Measurements from ENCODE around the gene MED19. TPM values are rescaled to one million over a fixed set of nuclear protein-coding genes. Genes with fewer than 3 reads are reported as not detected.
"Not testable (repeated sequence)": the region's sequence is repeated elsewhere in the genome, so short reads cannot be mapped to it uniquely, and the experiment has no call there.

The MED19 gene
- total RNA-seq, 2 experiments from 2014 or later = 13.8 to 14.9 TPM

GRCh38 chr11:57727185-57727584 is 15.2 kb upstream of the MED19 start:
- DNase-seq = no peak
- H3K27me3 Mint-ChIP-seq = no peaks in the 10 kb centered on the region
- H3K27ac Mint-ChIP-seq = no peak overlapping the region
- peaks cover 5% of the 10 kb centered on the region for H3K36me3 Mint-ChIP-seq
- peaks cover 14% of the 10 kb centered on the region for H3K4me1 Mint-ChIP-seq
- no peak overlapping the region for H3K4me3 Mint-ChIP-seq
- H3K9me3 Mint-ChIP-seq = no peaks in the 10 kb centered on the region

GRCh38 chr11:57716726-57717125 is 4.7 kb upstream of the MED19 start:
- not testable (repeated sequence) for H3K9me3 Mint-ChIP-seq, DNase-seq, H3K4me3 Mint-ChIP-seq, H3K27me3 Mint-ChIP-seq, H3K27ac Mint-ChIP-seq
- Mint-ChIP-seq H3K4me1 (peaks cover 16% of the 10 kb centered on the region), H3K36me3 (peaks cover 23% of the 10 kb centered on the region)

GRCh38 chr11:57713835-57714234 is 1.8 kb upstream of the MED19 start:
- Mint-ChIP-seq H3K27me3 (no peaks in the 10 kb centered on the region), H3K4me3 (peak overlapping the region; percentile 94), H3K9me3 (no peaks in the 10 kb centered on the region), H3K4me1 (peaks cover 36% of the 10 kb centered on the region), H3K27ac (no peak overlapping the region), H3K36me3 (peaks cover 17% of the 10 kb centered on the region)
- DNase-seq = no peak

- Mint-ChIP-seq H3K36me3 (peaks cover 9% of the 10 kb centered on the region), H3K27ac (peak within 1 kb of the TSS; percentile 95), H3K4me3 (peak within 1 kb of the TSS; percentile 94), H3K9me3 (no peaks in the 10 kb centered on the region), H3K27me3 (no peaks in the 10 kb centered on the region), H3K4me1 (peaks cover 44% of the 10 kb centered on the region)
- peak; percentile 89 for DNase-seq
These were observed 488 bp upstream of the MED19 start, which contains the start of gene TMX2 for GRCh38 chr11:57712256-57713150. Gene TMX2 (plus strand): TSS chr11:57712593. CDS start chr11:57712619, 26 bp downstream.

GRCh38 chr11:57709802-57710367 is 2.1 kb downstream of the MED19 start:
- Mint-ChIP-seq H3K36me3 (peaks cover 9% of the 10 kb centered on the region), H3K9me3 (no peaks in the 10 kb centered on the region), H3K4me3 (no peak overlapping the region), H3K27ac (peak overlapping the region; percentile 50), H3K27me3 (no peaks in the 10 kb centered on the region), H3K4me1 (peaks cover 43% of the 10 kb centered on the region)
- no peak for DNase-seq

- not testable (repeated sequence) for H3K9me3 Mint-ChIP-seq, H3K27me3 Mint-ChIP-seq, DNase-seq, H3K27ac Mint-ChIP-seq, H3K36me3 Mint-ChIP-seq, H3K4me3 Mint-ChIP-seq
- H3K4me1 Mint-ChIP-seq = peaks cover 22% of the 10 kb centered on the region
These were observed 6.6 kb downstream of the MED19 start for GRCh38 chr11:57705432-57705831.

GRCh38 chr11:57704932-57705331 is 7.1 kb downstream of the MED19 start:
- H3K4me3 Mint-ChIP-seq = no peak overlapping the region
- H3K27me3 Mint-ChIP-seq = no peaks in the 10 kb centered on the region
- no peaks in the 10 kb centered on the region for H3K9me3 Mint-ChIP-seq
- H3K36me3 Mint-ChIP-seq = peaks cover 3% of the 10 kb centered on the region
- H3K4me1 Mint-ChIP-seq = peaks cover 19% of the 10 kb centered on the region
- DNase-seq = no peak
- peak overlapping the region; percentile 46 for H3K27ac Mint-ChIP-seq

GRCh38 chr11:57703341-57703740 is 8.7 kb downstream of the MED19 start:
- H3K27ac Mint-ChIP-seq = no peak overlapping the region
- H3K36me3 Mint-ChIP-seq = peaks cover 8% of the 10 kb centered on the region
- H3K4me3 Mint-ChIP-seq = no peak overlapping the region
- H3K27me3 Mint-ChIP-seq = no peaks in the 10 kb centered on the region
- H3K9me3 Mint-ChIP-seq = no peaks in the 10 kb centered on the region
- DNase-seq = no peak
- peaks cover 7% of the 10 kb centered on the region for H3K4me1 Mint-ChIP-seq

- no peak overlapping the region for H3K27ac Mint-ChIP-seq
- peaks cover 2% of the 10 kb centered on the region for H3K4me1 Mint-ChIP-seq
These were observed 11.6 kb downstream of the MED19 start for GRCh38 chr11:57700425-57700824.

GRCh38 chr11:57699813-57700212 is 12.2 kb downstream of the MED19 start:
- H3K4me3 Mint-ChIP-seq = no peak overlapping the region
- H3K27me3 Mint-ChIP-seq = no peaks in the 10 kb centered on the region
- no peaks in the 10 kb centered on the region for H3K9me3 Mint-ChIP-seq
- H3K27ac Mint-ChIP-seq = no peak overlapping the region
- peaks cover 17% of the 10 kb centered on the region for H3K36me3 Mint-ChIP-seq
- DNase-seq = no peak
- peaks cover 2% of the 10 kb centered on the region for H3K4me1 Mint-ChIP-seq

More at GRCh38 chr11:57700425-57700824, 11.6 kb downstream of the MED19 start:
- no peaks in the 10 kb centered on the region for H3K27me3 Mint-ChIP-seq
- peaks cover 17% of the 10 kb centered on the region for H3K36me3 Mint-ChIP-seq
- H3K4me3 Mint-ChIP-seq = no peak overlapping the region
- H3K9me3 Mint-ChIP-seq = no peaks in the 10 kb centered on the region
- DNase-seq = no peak

- no peaks in the 10 kb centered on the region for H3K9me3 Mint-ChIP-seq
- peaks cover 17% of the 10 kb centered on the region for H3K36me3 Mint-ChIP-seq
- DNase-seq = no peak
- no peaks in the 10 kb centered on the region for H3K27me3 Mint-ChIP-seq
- no peak overlapping the region for H3K27ac Mint-ChIP-seq
- no peaks in the 10 kb centered on the region for H3K4me1 Mint-ChIP-seq
- no peak overlapping the region for H3K4me3 Mint-ChIP-seq
These were observed 13.1 kb downstream of the MED19 start for GRCh38 chr11:57698843-57699365.

- H3K4me3 Mint-ChIP-seq, H3K4me1 Mint-ChIP-seq, DNase-seq, H3K27me3 Mint-ChIP-seq, H3K9me3 Mint-ChIP-seq, H3K27ac Mint-ChIP-seq: not testable (repeated sequence)
- peaks cover 30% of the 10 kb centered on the region for H3K36me3 Mint-ChIP-seq
These were observed 21.5 kb downstream of the MED19 start for GRCh38 chr11:57690474-57690873.

GRCh38 chr11:57681168-57681567 is 30.8 kb downstream of the MED19 start:
- Mint-ChIP-seq H3K36me3 (peaks cover 33% of the 10 kb centered on the region), H3K27ac (no peak overlapping the region), H3K4me3 (no peak overlapping the region), H3K9me3 (no peaks in the 10 kb centered on the region), H3K4me1 (peaks cover 39% of the 10 kb centered on the region), H3K27me3 (no peaks in the 10 kb centered on the region)
- no peak for DNase-seq

GRCh38 chr11:57680552-57680874 is 31.5 kb downstream of the MED19 start:
- no peaks in the 10 kb centered on the region for H3K9me3 Mint-ChIP-seq
- H3K36me3 Mint-ChIP-seq = peaks cover 33% of the 10 kb centered on the region
- H3K4me1 Mint-ChIP-seq = peaks cover 45% of the 10 kb centered on the region
- no peak for DNase-seq
- H3K27ac Mint-ChIP-seq = peak overlapping the region; percentile 77
- no peaks in the 10 kb centered on the region for H3K27me3 Mint-ChIP-seq
- no peak overlapping the region for H3K4me3 Mint-ChIP-seq

GRCh38 chr11:57679396-57679795 is 32.6 kb downstream of the MED19 start:
- Mint-ChIP-seq H3K27me3 (no peaks in the 10 kb centered on the region), H3K27ac (no peak overlapping the region), H3K36me3 (peaks cover 34% of the 10 kb centered on the region), H3K4me3 (no peak overlapping the region), H3K4me1 (peaks cover 56% of the 10 kb centered on the region), H3K9me3 (no peaks in the 10 kb centered on the region)
- DNase-seq = no peak
